OCI-LY3 (cell line): ENCODE data around the gene KIF3C.

Source experiments
- H2AFZ ChIP-seq: fragments of 200-600, 300-600 bp; shearing (Covaris generic); 2 replicates; pipeline ENCODE4 v1.6.0; 2014; ENCODE audit warnings: antibody characterized with exemption, low read depth, low read length
- H3K27ac ChIP-seq: fragments of 200-600, 300-600 bp; sonication (generic); 2 replicates; pipeline ENCODE4 v1.5.1; 2014; ENCODE audit warnings: mild to moderate bottlenecking, low read length, moderate library complexity, mixed read lengths
- H3K27me3 ChIP-seq: fragments of 200-600, 300-600 bp; sonication (generic); 2 replicates; pipeline ENCODE4 v1.6.1; 2014; ENCODE audit warnings: low read depth, low read length, mixed read lengths
- H3K36me3 ChIP-seq: fragments of 200-600, 300-600 bp; sonication (generic); replicated peaks from 2 replicates; pipeline ENCODE3; 2014; ENCODE audit warnings: low read depth, low read length, mixed read lengths
- H3K4me1 ChIP-seq: fragments of 300-600, 200-600 bp; sonication (generic); 2 replicates; pipeline ENCODE4 v1.6.1; 2014; ENCODE audit warnings: low read length, mixed read lengths
- H3K4me2 ChIP-seq: fragments of 200-600, 300-600 bp; sonication (generic); 2 replicates; pipeline ENCODE4 v1.6.1; 2014; ENCODE audit warnings: low read length, mixed read lengths
- H3K4me3 ChIP-seq: fragments of 300-600, 200-600 bp; sonication (generic); 2 replicates; pipeline ENCODE4 v1.5.1; 2014; ENCODE audit warnings: antibody characterized with exemption, mild to moderate bottlenecking, low read length, moderate library complexity
- H3K79me2 ChIP-seq: fragments of 300-600, 200-600 bp; shearing (Covaris generic); 2 replicates; pipeline ENCODE4 v1.6.1; 2014; ENCODE audit warnings: mild to moderate bottlenecking, low read length, mixed read lengths
- H3K9ac ChIP-seq: fragments of 300-600, 200-600 bp; shearing (Covaris generic); 2 replicates; pipeline ENCODE4 v1.6.0; 2014; ENCODE audit warnings: mild to moderate bottlenecking, low read length, moderate library complexity
- H3K9me3 ChIP-seq: fragments of 200-600, 300-600 bp; shearing (Covaris generic); 2 replicates; pipeline ENCODE4 v1.6.1; 2014; ENCODE audit warnings: low read length, mixed read lengths; ENCODE audit not compliant: insufficient read depth
- H4K20me1 ChIP-seq: fragments of 200-600, 300-600 bp; sonication (generic); 2 replicates; pipeline ENCODE4 v1.6.1; 2016; ENCODE audit warnings: low read length, mixed read lengths; ENCODE audit not compliant: insufficient read depth
- EZH2phosphoT487 ChIP-seq: fragments of 200-600 bp; shearing (Covaris generic); IDR thresholded peaks from 2 replicates; pipeline ENCODE4 v1.6.1; 2018; ENCODE audit warnings: antibody characterized with exemption, mixed run types, low read depth
- TF ChIP-seq, protein P1 (sequence below): fragments of 200-600, 300-600 bp; sonication (generic); IDR thresholded peaks from 2 replicates; pipeline ENCODE4 v1.5.1; 2014; ENCODE audit warnings: antibody characterized with exemption, low read length, low read depth

KIF3C gene

DNA sequence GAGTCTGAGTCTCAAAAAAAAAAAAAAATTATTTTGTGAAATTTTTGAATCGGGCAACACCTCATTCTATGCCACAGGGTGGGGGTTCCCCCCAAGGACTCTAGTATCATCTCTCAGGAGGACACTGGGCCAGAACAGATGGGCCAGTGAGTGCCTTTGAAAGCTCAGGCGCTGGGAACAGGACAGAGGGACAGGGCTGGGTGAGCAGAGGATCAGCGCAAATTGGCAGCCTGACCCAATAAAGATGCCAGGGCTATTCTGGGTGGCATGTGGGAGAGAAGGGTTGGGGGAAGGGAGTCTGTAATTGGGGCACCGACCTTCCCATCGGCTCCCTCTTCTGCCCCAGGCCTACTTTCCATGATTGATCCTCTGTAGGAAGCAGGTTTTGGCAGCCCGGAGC lies 44.0 kb downstream of the KIF3C start:
- Histone ChIP-seq H3K4me3 (no peak overlapping the region), H3K4me1 (no peaks in the 10 kb centered on the region), H3K79me2 (no peaks in the 10 kb centered on the region), H3K36me3 (no peaks in the 10 kb centered on the region), H3K9me3 (no peaks in the 10 kb centered on the region), H3K27ac (no peak overlapping the region), H2AFZ (no peak overlapping the region), H3K27me3 (no peaks in the 10 kb centered on the region), H3K9ac (no peak overlapping the region), H3K4me2 (no peak overlapping the region), H4K20me1 (no peaks in the 10 kb centered on the region)
- TF ChIP-seq, protein P1, sequence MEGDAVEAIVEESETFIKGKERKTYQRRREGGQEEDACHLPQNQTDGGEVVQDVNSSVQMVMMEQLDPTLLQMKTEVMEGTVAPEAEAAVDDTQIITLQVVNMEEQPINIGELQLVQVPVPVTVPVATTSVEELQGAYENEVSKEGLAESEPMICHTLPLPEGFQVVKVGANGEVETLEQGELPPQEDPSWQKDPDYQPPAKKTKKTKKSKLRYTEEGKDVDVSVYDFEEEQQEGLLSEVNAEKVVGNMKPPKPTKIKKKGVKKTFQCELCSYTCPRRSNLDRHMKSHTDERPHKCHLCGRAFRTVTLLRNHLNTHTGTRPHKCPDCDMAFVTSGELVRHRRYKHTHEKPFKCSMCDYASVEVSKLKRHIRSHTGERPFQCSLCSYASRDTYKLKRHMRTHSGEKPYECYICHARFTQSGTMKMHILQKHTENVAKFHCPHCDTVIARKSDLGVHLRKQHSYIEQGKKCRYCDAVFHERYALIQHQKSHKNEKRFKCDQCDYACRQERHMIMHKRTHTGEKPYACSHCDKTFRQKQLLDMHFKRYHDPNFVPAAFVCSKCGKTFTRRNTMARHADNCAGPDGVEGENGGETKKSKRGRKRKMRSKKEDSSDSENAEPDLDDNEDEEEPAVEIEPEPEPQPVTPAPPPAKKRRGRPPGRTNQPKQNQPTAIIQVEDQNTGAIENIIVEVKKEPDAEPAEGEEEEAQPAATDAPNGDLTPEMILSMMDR = no peak
- TF ChIP-seq EZH2phosphoT487 = no peak

DNA sequence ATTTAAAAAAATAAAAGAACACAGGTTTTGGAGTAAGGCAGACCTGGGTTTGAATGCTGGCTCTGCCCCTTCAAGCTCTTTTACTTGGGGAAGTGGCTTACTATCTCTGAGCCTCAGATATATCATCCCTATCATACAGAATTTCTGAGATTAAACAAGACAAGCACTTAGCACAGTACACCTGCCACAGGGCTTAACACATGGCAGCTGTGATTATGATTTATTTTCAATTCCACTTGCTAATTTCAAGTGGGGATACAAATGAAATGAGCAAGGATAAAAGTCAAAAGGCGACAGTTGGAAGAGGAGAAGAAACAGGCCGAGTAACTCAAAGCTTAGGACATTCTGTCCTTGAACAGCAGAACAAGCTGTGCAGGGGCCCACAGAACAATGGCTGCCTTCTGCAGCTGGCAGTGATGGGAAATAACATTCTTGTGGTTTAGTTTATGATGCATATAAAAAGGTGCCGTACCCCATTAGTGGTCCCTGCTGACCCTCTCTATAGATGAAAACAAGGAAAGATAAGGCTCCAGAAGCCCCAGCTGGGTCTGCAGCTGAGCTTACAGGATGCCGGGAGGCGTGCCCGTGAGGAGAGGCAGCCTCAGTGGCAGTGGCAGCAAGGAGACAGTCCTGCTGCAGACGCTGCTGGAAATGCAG lies 45.3 kb downstream of the KIF3C start:
- Histone ChIP-seq H3K27me3 (no peaks in the 10 kb centered on the region), H3K36me3 (no peaks in the 10 kb centered on the region), H3K79me2 (no peaks in the 10 kb centered on the region), H4K20me1 (no peaks in the 10 kb centered on the region), H3K27ac (no peak overlapping the region), H3K4me3 (no peak overlapping the region), H3K4me2 (no peak overlapping the region), H3K9ac (no peak overlapping the region), H3K4me1 (no peaks in the 10 kb centered on the region), H3K9me3 (no peaks in the 10 kb centered on the region), H2AFZ (no peak overlapping the region)
- TF ChIP-seq, protein P1 = no peak
- no peak for TF ChIP-seq EZH2phosphoT487

DNA sequence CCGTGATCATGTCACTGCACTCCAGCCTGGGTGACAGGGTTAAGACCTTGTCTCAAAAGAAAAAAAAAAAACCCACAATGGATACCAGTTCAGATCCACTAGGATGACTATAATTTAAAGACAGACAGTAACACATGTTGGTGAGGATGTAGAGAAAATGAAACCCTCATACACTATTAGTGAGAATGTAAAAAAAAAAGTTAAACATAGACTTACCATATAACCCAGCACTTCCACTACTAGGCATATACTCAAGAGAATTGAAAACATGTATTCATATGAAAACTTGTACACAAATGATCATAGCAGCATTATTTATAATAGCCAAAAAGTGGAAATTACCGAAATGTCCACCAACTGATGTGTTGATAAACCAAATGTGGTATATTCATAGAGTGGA lies 48.7 kb downstream of the KIF3C start:
- Histone ChIP-seq H3K27ac (no peak overlapping the region), H3K9me3 (no peaks in the 10 kb centered on the region), H3K9ac (no peak overlapping the region), H3K79me2 (no peaks in the 10 kb centered on the region), H2AFZ (no peak overlapping the region), H3K4me3 (no peak overlapping the region), H4K20me1 (no peaks in the 10 kb centered on the region), H3K4me1 (no peaks in the 10 kb centered on the region), H3K27me3 (no peaks in the 10 kb centered on the region), H3K36me3 (no peaks in the 10 kb centered on the region), H3K4me2 (no peak overlapping the region)
- TF ChIP-seq, protein P1 = no peak
- TF ChIP-seq EZH2phosphoT487 = no peak

DNA sequence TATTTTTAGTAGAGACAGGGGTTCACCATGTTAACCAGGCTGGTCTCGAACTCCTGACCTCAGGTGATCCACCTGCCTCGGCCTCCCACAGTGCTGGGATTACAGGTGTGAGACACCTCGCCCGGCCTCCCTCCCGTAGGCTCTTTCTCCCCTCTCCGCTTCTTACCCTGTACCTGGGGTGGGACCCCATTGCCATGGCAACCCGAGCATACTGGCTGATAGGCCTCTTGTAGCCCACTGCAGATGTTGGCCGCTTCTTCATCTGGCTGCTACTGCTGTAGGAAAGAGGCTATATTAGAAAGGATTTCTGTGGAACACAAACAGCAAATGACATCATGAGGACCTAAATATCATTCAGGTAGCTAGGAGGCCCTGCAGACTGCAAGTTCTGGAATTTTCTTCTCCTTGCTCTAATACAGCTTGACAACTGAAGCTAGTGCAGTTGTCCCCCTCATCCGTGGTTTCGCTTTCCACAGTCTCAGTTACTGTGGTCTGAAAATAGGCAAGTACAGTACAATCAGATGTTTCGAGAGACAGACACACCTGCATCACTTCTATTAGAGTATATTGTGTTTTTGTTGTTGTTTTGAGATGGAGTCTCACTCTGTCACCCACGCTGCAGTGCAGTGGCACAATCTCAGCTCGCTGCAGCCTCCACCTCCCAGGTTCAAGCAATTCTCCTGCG lies 52.4 kb downstream of the KIF3C start:
- H2AFZ ChIP-seq = no peak overlapping the region
- H4K20me1 ChIP-seq = no peaks in the 10 kb centered on the region
- TF ChIP-seq, protein P1 = no peak
- TF ChIP-seq EZH2phosphoT487 = no peak
- H3K9ac ChIP-seq = no peak overlapping the region
- H3K27me3 ChIP-seq = no peaks in the 10 kb centered on the region
- no peaks in the 10 kb centered on the region for H3K9me3 ChIP-seq
- no peak overlapping the region for H3K4me3 ChIP-seq
- no peaks in the 10 kb centered on the region for H3K4me1 ChIP-seq
- H3K79me2 ChIP-seq = no peaks in the 10 kb centered on the region
- H3K4me2 ChIP-seq = no peak overlapping the region
- H3K36me3 ChIP-seq = no peaks in the 10 kb centered on the region
- H3K27ac ChIP-seq = no peak overlapping the region
